Epidermal melanocyte (primary cell): ENCODE measurements around the gene ANK3.

ENCODE experiments used
- DNase-seq: peaks from one replicate; pipeline ENCODE4 v3.0.0; 2011; ENCODE audit warnings: low spot score; ENCODE audit not compliant: insufficient read length

The ANK3 gene

DNA sequence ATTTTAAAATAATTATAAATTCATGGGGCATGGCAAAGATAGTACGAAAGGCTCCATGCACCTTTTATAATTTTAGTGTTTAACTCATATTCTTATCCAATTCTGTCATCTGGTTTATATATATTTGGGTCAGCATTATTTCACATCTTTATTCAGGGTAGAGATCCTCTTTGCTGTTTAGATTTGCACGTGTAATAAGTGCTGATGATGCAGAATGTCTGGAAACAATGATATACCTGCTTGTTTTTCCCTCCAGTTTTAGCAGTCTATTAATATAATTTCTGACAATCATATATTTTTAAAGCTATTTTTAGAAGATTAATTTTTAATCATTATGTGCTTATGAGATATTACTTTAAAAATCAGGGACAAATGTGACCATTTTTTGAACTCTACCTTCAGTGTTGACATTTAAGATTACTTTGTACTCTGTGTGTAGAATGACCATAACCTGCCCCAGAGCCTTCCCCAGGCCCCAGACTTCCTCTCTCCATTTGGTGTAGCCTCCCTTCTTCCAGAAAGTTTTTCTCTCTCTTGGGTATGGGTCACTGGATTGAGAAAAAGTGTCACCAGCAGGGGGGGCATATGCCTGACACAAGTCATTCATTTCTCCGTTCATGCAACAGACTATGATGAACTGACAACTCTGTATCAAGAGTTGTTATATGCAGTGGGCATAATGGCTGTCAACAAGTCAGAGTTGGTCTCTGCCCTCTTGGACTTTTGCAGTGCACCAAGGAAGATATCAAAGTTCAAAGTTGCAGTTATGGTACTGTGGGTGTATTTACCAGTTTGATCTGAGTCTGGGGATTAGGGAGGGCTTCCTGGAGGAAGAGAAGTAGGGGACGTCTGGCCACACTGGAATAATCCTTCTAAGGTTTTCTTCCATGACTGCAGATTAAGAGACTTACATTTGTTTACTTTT lies 290.7 kb downstream of the ANK3 start:
- DNase-seq = no peak

DNA sequence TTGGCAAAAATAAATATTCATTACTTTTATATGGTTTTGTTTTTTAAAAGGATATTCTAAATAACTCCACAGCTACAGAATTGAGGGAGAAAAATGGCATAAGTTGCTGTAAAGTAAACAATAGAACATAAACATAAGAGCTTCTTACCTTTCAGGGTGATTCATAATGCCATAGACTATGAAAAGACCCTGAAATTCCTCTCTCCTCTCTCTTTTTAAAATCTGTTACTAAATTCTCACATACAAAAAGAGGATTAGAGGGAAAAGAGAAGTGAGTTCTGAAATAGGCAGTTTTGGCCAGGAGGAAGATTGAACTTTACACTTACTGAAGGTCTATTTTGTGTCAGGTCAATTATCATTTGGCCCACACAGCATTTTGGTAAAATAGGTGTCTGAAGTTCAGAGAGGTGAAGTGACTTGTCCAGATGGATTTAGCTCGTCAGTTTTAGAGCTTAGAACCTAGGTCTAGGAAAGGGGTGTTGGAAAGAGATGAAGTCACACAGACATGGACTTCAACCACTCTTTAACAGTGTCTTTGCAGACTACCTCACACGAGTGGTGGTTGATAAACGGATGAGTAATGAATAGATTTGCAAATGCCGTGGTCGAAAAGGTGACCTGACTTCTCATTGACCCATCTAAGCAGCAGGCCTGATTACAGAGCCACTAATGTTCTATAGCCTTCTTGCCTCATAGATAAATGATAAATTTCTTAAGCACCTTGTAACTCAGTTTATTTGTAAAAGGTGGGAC lies 292.7 kb downstream of the ANK3 start:
- no peak for DNase-seq

- no peak for DNase-seq
Observed at GRCh38 chr10:60093317-60093716, 296.4 kb downstream of the ANK3 start.

DNA sequence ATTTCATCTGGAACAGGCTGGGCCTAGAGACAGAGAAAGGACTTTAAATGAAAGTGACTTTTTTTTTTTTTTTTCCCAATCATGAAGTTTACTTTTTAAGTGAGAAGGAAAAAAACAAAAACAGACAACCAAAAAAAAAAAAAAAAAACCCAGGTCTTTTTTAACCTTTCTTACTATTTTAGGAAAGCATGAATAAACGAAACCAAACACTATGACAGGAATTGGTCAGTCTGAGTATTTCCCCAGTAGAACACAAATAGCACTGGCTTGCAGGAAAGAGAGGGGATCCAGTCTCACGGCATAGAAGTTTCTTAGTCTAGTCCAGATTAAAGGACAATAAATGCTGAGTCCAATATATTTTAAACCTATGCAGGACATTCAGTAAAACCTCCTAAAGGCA lies 302.8 kb downstream of the ANK3 start:
- DNase-seq = no peak

DNA sequence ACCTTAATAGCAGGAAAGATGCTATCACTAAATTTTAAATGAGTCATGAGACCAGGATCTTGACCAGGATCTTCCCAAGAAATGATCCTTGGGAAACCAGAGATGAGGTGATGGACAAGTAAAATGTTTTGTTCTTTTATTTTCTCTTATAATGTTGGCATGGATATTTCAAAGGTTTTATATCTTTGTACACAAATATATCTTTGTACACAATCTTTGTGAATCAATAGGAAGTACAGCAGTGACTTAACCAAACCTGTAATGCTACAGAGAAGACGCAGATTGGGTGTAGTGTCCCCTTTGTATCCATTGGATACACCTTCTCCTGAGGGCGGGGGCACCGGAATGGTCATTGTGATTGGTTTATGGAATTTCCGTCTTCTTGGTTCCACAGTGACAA lies 303.3 kb downstream of the ANK3 start:
- no peak for DNase-seq

GRCh38 chr10:60082744-60083344 lies 306.8 kb downstream of the ANK3 start:
- no peak for DNase-seq

DNA sequence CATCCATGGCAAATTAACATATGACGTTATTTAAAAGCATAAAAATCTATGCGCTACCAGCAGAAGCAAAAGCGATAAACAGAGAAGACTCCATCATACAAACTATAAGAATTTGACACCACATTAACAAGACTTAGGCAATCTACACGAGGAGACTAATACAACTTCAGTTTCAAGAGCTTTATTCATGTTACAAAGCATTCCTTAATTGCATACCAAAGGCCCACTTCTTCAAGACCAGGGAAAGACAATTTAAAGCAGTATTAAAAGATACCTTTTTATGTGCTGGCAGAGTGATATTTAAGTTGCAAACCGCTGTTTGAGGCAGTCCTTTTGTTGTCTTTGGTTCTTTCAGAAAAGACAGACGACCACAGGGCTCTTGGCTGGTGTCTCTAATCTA lies 307.3 kb downstream of the ANK3 start:
- no peak for DNase-seq

GRCh38 chr10:60073781-60074656 lies 315.7 kb downstream of the ANK3 start:
- no peak for DNase-seq

GRCh38 chr10:60073397-60073780 lies 316.3 kb downstream of the ANK3 start:
- DNase-seq = no peak

DNA sequence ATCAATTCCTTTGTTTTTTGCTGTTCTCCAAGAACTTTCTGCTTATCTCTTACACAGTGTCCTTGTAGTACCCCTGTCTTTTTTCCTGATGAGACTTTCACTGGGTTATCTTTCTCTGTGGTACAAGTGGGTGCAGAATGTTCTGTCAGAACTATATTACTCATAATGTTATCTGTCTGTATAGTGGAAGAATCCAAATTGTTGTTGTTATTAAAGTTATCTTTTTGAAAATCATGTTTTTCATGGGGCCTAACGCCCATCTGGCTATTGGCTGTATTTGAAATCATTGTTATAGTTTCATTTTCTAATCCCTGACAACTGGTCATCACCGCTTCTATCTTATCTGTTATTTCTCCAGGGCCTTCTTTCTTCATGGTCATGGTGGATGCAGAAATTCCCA lies 320.4 kb downstream of the ANK3 start:
- no peak for DNase-seq

GRCh38 chr10:60050366-60050765 lies 339.3 kb downstream of the ANK3 start:
- no peak for DNase-seq

- DNase-seq = no peak
Observed at GRCh38 chr10:60048091-60048501, 341.6 kb downstream of the ANK3 start.

- no peak for DNase-seq
Observed at GRCh38 chr10:60045571-60045970, 344.1 kb downstream of the ANK3 start.

- no peak for DNase-seq
Observed at GRCh38 chr10:60044971-60045370, 344.7 kb downstream of the ANK3 start.

GRCh38 chr10:60044242-60044641 lies 345.4 kb downstream of the ANK3 start:
- DNase-seq = no peak

- no peak for DNase-seq
Observed at GRCh38 chr10:60043561-60044241, 346.0 kb downstream of the ANK3 start.

- no peak for DNase-seq
Observed at GRCh38 chr10:60042914-60043313, 346.8 kb downstream of the ANK3 start.

DNA sequence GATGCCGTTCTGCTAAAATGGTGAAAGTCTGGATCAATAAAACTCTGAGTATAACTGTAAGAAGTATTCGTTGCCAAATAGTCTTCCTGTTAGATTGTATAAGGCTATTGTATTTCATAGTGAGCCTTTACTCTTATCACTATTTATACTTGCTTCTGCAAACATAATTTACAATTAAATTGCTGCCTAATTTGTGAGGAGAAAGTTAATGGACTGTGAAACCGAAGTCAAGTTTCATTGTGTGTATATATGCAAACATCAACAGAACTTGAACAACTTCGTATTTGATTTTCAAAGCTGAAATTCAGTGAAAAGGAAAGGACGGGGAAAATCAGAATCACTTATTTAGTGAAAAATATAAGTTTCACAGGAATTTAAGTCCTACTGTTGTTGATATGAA lies 347.4 kb downstream of the ANK3 start:
- no peak for DNase-seq

GRCh38 chr10:60041489-60042133 lies 348.1 kb downstream of the ANK3 start:
- no peak for DNase-seq

DNA sequence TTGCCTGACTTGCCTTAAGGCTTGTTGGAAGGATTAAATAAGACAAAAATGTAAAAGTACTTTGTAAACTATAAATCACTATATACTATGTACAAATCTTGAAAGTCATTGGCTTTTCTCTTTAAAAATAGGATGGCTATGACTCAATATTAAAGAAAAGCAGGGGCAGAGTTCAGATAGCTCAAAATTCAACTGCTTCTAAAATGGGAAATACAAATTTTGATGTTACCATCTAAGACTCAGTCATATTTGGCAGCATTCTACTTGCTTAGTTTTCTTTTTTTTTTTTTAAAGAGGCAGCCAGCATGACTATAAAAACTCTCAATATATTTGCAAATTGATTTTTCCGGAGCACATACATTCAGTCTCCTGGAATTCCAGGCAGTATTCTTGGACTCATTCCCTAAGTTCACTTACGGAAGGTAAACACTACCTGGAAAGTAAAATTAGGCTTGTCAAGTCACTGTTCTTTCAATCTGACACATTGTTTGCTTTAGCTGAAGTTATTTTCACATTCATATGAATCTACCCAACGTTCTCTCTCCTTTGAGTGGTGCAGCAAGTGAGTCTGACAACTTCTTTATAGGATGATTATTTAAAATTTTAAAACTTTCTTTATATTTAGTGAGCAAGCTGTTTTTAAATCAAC lies 349.5 kb downstream of the ANK3 start:
- no peak for DNase-seq
